Calu3 (cell line): Measurements from ENCODE around the gene TMEM128. TPM values are rescaled to one million over a fixed set of nuclear protein-coding genes. Genes with fewer than 3 reads are reported as not detected.

ENCODE experiments used
- BruUV-seq: library from RNA; stranded (reverse); fragments of 400-500 nt; replicated peaks from 2 replicates; lab custom pipeline; 2021; lab: Mats Ljungman, UMichigan
- CTCF ChIA-PET: fragments of 300-600 bp; sonication (Branson Sonifier 250); formaldehyde crosslinking; loops from one replicate; lab custom pipeline; 2022; ENCODE audit warnings: antibody characterized with exemption; lab: Charles Lee
- DNase-seq: peaks from one replicate; pipeline ENCODE4 v3.0.0; 2022
- H3K27ac Mint-ChIP-seq: one replicate; pipeline ENCODE4 v1.8.0; 2022; ENCODE audit warnings: mixed read lengths; ENCODE audit not compliant: unreplicated experiment
- H3K27me3 Mint-ChIP-seq: one replicate; pipeline ENCODE4 v1.8.0; 2022; ENCODE audit warnings: mixed read lengths; ENCODE audit not compliant: unreplicated experiment
- H3K36me3 Mint-ChIP-seq: one replicate; pipeline ENCODE4 v1.8.0; 2022; ENCODE audit warnings: mild to moderate bottlenecking, moderate library complexity, mixed read lengths; ENCODE audit not compliant: insufficient read depth, unreplicated experiment
- H3K4me1 Mint-ChIP-seq: one replicate; pipeline ENCODE4 v1.8.0; 2022; ENCODE audit warnings: mild to moderate bottlenecking, low read depth, mixed read lengths; ENCODE audit not compliant: unreplicated experiment
- H3K4me3 Mint-ChIP-seq: one replicate; pipeline ENCODE4 v1.8.0; 2022; ENCODE audit warnings: mild to moderate bottlenecking, low read depth, moderate library complexity, mixed read lengths; ENCODE audit not compliant: unreplicated experiment
- H3K9me3 Mint-ChIP-seq: one replicate; pipeline ENCODE4 v1.8.0; 2022; ENCODE audit warnings: low read depth, mixed read lengths; ENCODE audit not compliant: unreplicated experiment
- CTCF ChIP-seq: fragments of 200-600 bp; IDR thresholded peaks from one replicate; pipeline ENCODE4 v1.8.0; 2022; ENCODE audit warnings: antibody characterized with exemption; ENCODE audit not compliant: unreplicated experiment
- intact Hi-C: fragments of 100-400 bp; cut with micrococcal nuclease; formaldehyde crosslinking; loops from one replicate; pipeline ENCODE4 v1.10.0; 2022; ENCODE audit not compliant: unreplicated experiment
- total RNA-seq: library from RNA; stranded (reverse); gene quantifications from 2 replicates; pipeline ENCODE4 v1.2.3, GENCODE V29; 2022

TMEM128 gene
- total RNA-seq, 1 experiment from 2014 or later: 15.1 TPM

DNA sequence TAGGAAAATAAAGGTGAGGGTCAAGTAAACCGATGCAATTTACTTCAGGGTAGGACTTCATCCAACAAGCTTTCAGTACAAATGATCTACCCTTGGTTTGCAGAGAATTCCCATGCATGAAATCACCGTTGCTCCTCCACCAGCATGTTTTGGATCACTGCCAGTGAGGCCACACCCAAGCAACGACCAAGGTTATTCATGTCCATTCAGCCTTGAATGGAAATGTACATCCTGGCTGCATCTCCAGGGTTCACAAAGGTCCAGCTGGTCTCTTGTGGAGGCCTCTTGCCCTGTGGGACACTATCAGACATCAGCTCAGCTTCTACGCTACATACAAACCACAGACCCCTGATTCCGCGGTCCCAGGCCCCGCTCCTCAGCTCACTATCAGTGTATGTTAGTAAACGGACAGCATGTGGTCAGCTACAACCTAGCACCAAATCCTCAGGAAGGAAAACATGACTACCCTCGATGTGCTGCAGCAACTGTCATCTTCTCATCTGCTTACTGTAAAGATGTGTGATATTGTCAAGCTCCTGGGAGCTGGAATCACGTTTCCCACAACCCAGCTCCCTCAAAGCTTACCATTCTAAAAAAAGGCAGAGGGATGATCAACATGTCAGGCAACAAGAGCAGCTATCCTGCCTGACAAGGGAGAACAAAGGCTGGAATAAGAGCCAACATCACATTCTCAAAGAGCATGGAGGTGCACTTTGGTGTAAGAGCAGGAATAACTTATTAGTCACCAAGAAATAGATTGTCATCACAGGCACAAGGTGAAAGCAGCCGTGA lies 37.0 kb upstream of the TMEM128 start:
- no peak for TF ChIP-seq CTCF
- CTCF ChIA-PET: no interaction called here
- DNase-seq: peak; percentile 1
- no peak overlapping the region for H3K4me3 Mint-ChIP-seq
- H3K27me3 Mint-ChIP-seq: no peaks in the 10 kb centered on the region
- intact Hi-C loops: no loop called here
- BruUV-seq: no TSS peak
- H3K27ac Mint-ChIP-seq: no peak overlapping the region
- H3K36me3 Mint-ChIP-seq: peaks cover 15% of the 10 kb centered on the region
- peaks cover 16% of the 10 kb centered on the region for H3K4me1 Mint-ChIP-seq
- no peaks in the 10 kb centered on the region for H3K9me3 Mint-ChIP-seq

DNA sequence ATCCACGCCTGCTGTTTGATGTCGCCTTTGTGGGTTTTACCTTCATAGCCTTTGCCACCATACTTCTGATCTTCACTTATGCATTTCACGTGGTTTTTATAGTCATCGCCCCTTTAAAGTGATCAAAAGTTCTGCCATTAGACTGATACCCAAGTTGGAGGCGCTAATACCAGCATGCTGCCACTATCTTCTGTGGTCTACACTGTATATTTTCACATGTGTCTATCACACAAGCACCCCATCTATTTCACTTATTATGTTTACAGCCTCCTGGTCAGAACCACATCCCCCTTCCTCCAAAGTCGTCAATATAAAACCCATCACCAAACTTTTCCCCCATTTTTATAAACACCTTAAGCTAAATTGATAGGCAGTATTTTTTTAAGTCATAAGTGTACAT lies 33.8 kb upstream of the TMEM128 start:
- Mint-ChIP-seq H3K4me1 (peaks cover 5% of the 10 kb centered on the region), H3K9me3 (no peaks in the 10 kb centered on the region), H3K27me3 (no peaks in the 10 kb centered on the region), H3K4me3 (no peak overlapping the region), H3K36me3 (no peaks in the 10 kb centered on the region), H3K27ac (no peak overlapping the region)
- no peak for DNase-seq
- BruUV-seq: no TSS peak
- TF ChIP-seq CTCF: no peak
- intact Hi-C loops: no loop called here
- CTCF ChIA-PET: no interaction called here

- no peak overlapping the region for H3K4me3 Mint-ChIP-seq
- H3K4me1 Mint-ChIP-seq: no peaks in the 10 kb centered on the region
- CTCF ChIA-PET: no interaction called here
- H3K27me3 Mint-ChIP-seq: no peaks in the 10 kb centered on the region
- no peak for TF ChIP-seq CTCF
- no peak for DNase-seq
- peaks cover 6% of the 10 kb centered on the region for H3K36me3 Mint-ChIP-seq
- intact Hi-C loops: no loop called here
- no peak overlapping the region for H3K27ac Mint-ChIP-seq
- BruUV-seq: no TSS peak
- H3K9me3 Mint-ChIP-seq: no peaks in the 10 kb centered on the region
Observed at GRCh38 chr4:4277531-4277930, 29.5 kb upstream of the TMEM128 start.

DNA sequence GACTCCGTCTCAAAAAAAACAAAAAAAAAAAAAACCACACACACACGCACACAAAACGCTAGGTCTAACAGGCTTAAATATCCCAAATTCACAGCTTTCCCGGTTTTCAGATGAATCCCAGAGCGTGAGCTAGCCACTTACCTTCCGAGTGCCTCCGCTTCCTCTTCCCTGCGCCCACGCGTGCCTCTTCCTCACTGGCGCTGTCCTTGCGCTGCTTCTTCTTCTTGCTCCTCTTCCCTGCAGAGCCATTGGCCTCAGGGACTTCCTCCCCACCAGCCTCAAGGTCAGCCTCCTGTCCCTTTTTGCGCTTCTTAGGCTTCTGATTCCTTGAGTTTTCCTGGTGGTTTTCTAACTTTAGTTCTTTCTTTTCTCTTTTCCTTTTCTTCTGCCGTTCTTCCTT lies 26.2 kb upstream of the TMEM128 start:
- intact Hi-C loops: no loop called here
- peaks cover 6% of the 10 kb centered on the region for H3K36me3 Mint-ChIP-seq

More for the DNA sequence above, 26.2 kb upstream of the TMEM128 start:
- Mint-ChIP-seq H3K4me3 (no peak overlapping the region), H3K4me1 (no peaks in the 10 kb centered on the region), H3K9me3 (no peaks in the 10 kb centered on the region), H3K27ac (no peak overlapping the region), H3K27me3 (no peaks in the 10 kb centered on the region)
- no TSS peak for BruUV-seq
- no peak for DNase-seq
- no peak for TF ChIP-seq CTCF
- CTCF ChIA-PET: no interaction called here
